Calu3 (cell line): ENCODE measurements around the gene CACNA1D. TPM values are rescaled to one million over a fixed set of nuclear protein-coding genes. Genes with fewer than 3 reads are reported as not detected.

Source experiments
- BruUV-seq: library from RNA; stranded (reverse); fragments of 400-500 nt; replicated peaks from 2 replicates; lab custom pipeline; 2021; lab: Mats Ljungman, UMichigan
- CTCF ChIA-PET: fragments of 300-600 bp; sonication (Branson Sonifier 250); formaldehyde crosslinking; loops from one replicate; lab custom pipeline; 2022; ENCODE audit warnings: antibody characterized with exemption; lab: Charles Lee
- DNase-seq: peaks from one replicate; pipeline ENCODE4 v3.0.0; 2022
- H3K27ac Mint-ChIP-seq: one replicate; pipeline ENCODE4 v1.8.0; 2022; ENCODE audit warnings: mixed read lengths; ENCODE audit not compliant: unreplicated experiment
- H3K27me3 Mint-ChIP-seq: one replicate; pipeline ENCODE4 v1.8.0; 2022; ENCODE audit warnings: mixed read lengths; ENCODE audit not compliant: unreplicated experiment
- H3K36me3 Mint-ChIP-seq: one replicate; pipeline ENCODE4 v1.8.0; 2022; ENCODE audit warnings: mild to moderate bottlenecking, moderate library complexity, mixed read lengths; ENCODE audit not compliant: insufficient read depth, unreplicated experiment
- H3K4me1 Mint-ChIP-seq: one replicate; pipeline ENCODE4 v1.8.0; 2022; ENCODE audit warnings: mild to moderate bottlenecking, low read depth, mixed read lengths; ENCODE audit not compliant: unreplicated experiment
- H3K4me3 Mint-ChIP-seq: one replicate; pipeline ENCODE4 v1.8.0; 2022; ENCODE audit warnings: mild to moderate bottlenecking, low read depth, moderate library complexity, mixed read lengths; ENCODE audit not compliant: unreplicated experiment
- H3K9me3 Mint-ChIP-seq: one replicate; pipeline ENCODE4 v1.8.0; 2022; ENCODE audit warnings: low read depth, mixed read lengths; ENCODE audit not compliant: unreplicated experiment
- CTCF ChIP-seq: fragments of 200-600 bp; IDR thresholded peaks from one replicate; pipeline ENCODE4 v1.8.0; 2022; ENCODE audit warnings: antibody characterized with exemption; ENCODE audit not compliant: unreplicated experiment
- intact Hi-C: fragments of 100-400 bp; cut with micrococcal nuclease; formaldehyde crosslinking; loops from one replicate; pipeline ENCODE4 v1.10.0; 2022; ENCODE audit not compliant: unreplicated experiment
- total RNA-seq: library from RNA; stranded (reverse); gene quantifications from 2 replicates; pipeline ENCODE4 v1.2.3, GENCODE V29; 2022

Gene CACNA1D
- total RNA-seq, 1 experiment from 2014 or later = 48.3 TPM

DNA sequence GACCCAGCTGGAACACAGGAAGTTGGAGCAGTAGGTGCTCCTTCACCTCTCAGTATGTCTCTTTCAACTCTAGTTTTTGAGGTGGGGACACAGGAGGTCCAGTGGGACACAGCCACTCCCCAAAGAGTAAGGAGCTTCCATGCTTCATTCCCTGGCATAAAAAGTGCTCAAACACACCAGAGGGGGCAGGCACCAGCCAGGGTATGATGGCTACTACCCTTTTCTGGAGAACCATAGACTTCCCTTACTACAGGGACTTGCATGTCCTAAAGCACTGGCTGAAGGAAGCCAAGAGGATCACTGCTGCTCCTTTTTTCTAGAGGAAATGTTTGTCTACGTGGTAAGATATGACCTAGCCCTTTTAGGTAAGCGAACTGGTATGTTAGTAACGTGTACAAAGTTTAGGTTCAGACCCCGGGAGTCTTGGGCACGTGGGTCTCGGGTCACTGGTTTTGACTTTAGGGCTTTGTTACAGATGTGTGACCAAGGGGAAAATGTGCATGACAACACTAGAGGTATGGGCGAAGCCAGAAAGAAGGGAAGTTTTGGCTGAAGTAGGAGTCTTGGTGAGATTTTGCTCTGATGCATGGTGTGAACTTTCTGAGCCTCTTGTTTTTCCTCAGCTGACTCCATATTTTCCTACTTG lies 363.8 kb downstream of the CACNA1D start:
- H3K36me3 Mint-ChIP-seq = peaks cover 7% of the 10 kb centered on the region
- peak overlapping the region; percentile 28 for H3K27ac Mint-ChIP-seq
- CTCF ChIA-PET = no interaction called here
- no peaks in the 10 kb centered on the region for H3K9me3 Mint-ChIP-seq
- no peaks in the 10 kb centered on the region for H3K4me1 Mint-ChIP-seq
- DNase-seq = no peak
- TF ChIP-seq CTCF = no peak
- no peaks in the 10 kb centered on the region for H3K27me3 Mint-ChIP-seq
- no TSS peak for BruUV-seq
- intact Hi-C loops = no loop called here
- H3K4me3 Mint-ChIP-seq = no peak overlapping the region

GRCh38 chr3:53859178-53859577 lies 364.8 kb downstream of the CACNA1D start:
- no peaks in the 10 kb centered on the region for H3K27me3 Mint-ChIP-seq
- H3K4me1 Mint-ChIP-seq = no peaks in the 10 kb centered on the region
- H3K9me3 Mint-ChIP-seq = no peaks in the 10 kb centered on the region
- no peak for DNase-seq
- no peak for TF ChIP-seq CTCF
- no TSS peak for BruUV-seq
- peak overlapping the region; percentile 28 for H3K27ac Mint-ChIP-seq
- CTCF ChIA-PET = no interaction called here
- intact Hi-C loops = no loop called here
- H3K4me3 Mint-ChIP-seq = no peak overlapping the region
- H3K36me3 Mint-ChIP-seq = peaks cover 11% of the 10 kb centered on the region

GRCh38 chr3:53860196-53860595 lies 365.8 kb downstream of the CACNA1D start:
- CTCF ChIA-PET = interaction anchor here (0.6 kb wide), 1 partner anchor 511 kb away, joined by 4 read pairs; no protein-coding TSS in a partner anchor
- H3K27ac Mint-ChIP-seq = no peak overlapping the region
- intact Hi-C loops = no loop called here
- TF ChIP-seq CTCF = no peak
- BruUV-seq = no TSS peak
- DNase-seq = no peak
- H3K9me3 Mint-ChIP-seq = no peaks in the 10 kb centered on the region
- H3K36me3 Mint-ChIP-seq = peaks cover 14% of the 10 kb centered on the region
- H3K4me1 Mint-ChIP-seq = no peaks in the 10 kb centered on the region
- no peak overlapping the region for H3K4me3 Mint-ChIP-seq
- H3K27me3 Mint-ChIP-seq = no peaks in the 10 kb centered on the region

DNA sequence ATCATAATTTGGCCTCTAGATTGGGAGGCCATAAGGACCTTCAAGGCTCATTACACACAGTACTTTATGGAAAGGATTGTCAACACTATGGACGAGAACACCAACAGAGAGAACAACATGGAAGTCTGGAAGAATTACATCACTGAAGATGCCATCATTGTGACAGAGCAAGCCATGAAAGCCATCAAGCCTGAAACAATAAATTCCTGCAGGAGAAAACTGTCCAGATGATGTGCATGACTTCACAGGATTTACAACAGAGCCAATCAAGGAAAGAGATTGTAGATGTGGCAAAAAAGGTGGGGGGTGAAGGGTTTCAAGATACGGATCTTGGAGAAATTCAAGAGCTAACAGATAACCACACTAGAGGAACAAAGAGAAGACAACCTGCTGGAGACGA lies 367.8 kb downstream of the CACNA1D start:
- no peak overlapping the region for H3K4me3 Mint-ChIP-seq
- CTCF ChIA-PET = no interaction called here
- H3K9me3 Mint-ChIP-seq = no peaks in the 10 kb centered on the region
- no peak for TF ChIP-seq CTCF
- H3K27me3 Mint-ChIP-seq = no peaks in the 10 kb centered on the region
- H3K27ac Mint-ChIP-seq = no peak overlapping the region
- intact Hi-C loops = no loop called here
- no peak for DNase-seq
- H3K36me3 Mint-ChIP-seq = peaks cover 14% of the 10 kb centered on the region
- no peaks in the 10 kb centered on the region for H3K4me1 Mint-ChIP-seq
- no TSS peak for BruUV-seq
